ENCODE data around the gene TENM3. TPM values are rescaled to one million over a fixed set of nuclear protein-coding genes. Genes with fewer than 3 reads are reported as not detected.

The TENM3 gene
- total RNA-seq, 2 experiments from 2014 or later, result not detected

DNA sequence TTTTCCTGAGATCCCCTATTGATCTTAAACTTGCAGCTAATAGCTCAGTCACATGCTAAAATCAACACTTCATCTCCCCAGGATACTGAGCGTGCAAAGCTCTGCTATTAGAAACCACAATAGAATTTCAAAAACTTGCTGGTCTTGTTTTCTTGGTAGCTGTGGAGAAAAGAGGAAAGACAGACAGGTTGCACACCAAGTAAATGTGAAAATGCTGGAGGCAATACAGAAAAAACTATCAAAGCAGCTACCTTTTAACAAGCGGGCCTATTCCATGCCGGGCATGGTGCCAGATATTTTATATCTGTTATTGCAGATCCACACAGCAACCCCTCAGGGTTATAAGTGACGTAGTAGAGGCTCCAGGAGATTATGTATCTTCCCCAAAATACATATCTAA, 502.0 kb downstream of the TENM3 start:
- Histone ChIP-seq H3K36me3 (ENCODE audit: insufficient read depth, low read length) (no peaks in the 10 kb centered on the region), H2AFZ (ENCODE audit: low read length) (no peak overlapping the region), H3K4me1 (ENCODE audit: insufficient read depth, low read length, poor library complexity, severe bottlenecking) (no peaks in the 10 kb centered on the region), H3K4me2 (ENCODE audit: low read length) (no peak overlapping the region), H3K79me2 (ENCODE audit: insufficient read depth, low read depth, low read length) (no peaks in the 10 kb centered on the region), H3K27ac (ENCODE audit: low read depth, low read length, poor library complexity, severe bottlenecking) (no peak overlapping the region), H4K20me1 (ENCODE audit: insufficient read depth, low read length) (no peaks in the 10 kb centered on the region), H3K4me3 (ENCODE audit: low read depth, low read length, poor library complexity, severe bottlenecking) (no peak overlapping the region), H3K9me2 (ENCODE audit: insufficient read depth, low read length) (no peaks in the 10 kb centered on the region), H3K9me3 (ENCODE audit: low read length) (no peaks in the 10 kb centered on the region)
- CTCF ChIA-PET (ENCODE audit: unreplicated experiment), result no interaction called here
- BruUV-seq (replicated peaks), result no TSS peak
- no peak for DNase-seq (ENCODE audit: low spot score)
- POLR2A ChIA-PET, result interaction anchor here (1.3 kb wide), 1 partner anchor 10 kb away, joined by 7 read pairs; no protein-coding TSS in a partner anchor
- intact Hi-C loops (cut with micrococcal nuclease; ENCODE audit: unreplicated experiment), result no loop called here
- TF ChIP-seq EZH2phosphoT487 (IDR thresholded peaks at IDR 0.05; ENCODE audit: borderline replicate concordance, low read depth, low read length), result no peak
- TF ChIP-seq, protein P1, sequence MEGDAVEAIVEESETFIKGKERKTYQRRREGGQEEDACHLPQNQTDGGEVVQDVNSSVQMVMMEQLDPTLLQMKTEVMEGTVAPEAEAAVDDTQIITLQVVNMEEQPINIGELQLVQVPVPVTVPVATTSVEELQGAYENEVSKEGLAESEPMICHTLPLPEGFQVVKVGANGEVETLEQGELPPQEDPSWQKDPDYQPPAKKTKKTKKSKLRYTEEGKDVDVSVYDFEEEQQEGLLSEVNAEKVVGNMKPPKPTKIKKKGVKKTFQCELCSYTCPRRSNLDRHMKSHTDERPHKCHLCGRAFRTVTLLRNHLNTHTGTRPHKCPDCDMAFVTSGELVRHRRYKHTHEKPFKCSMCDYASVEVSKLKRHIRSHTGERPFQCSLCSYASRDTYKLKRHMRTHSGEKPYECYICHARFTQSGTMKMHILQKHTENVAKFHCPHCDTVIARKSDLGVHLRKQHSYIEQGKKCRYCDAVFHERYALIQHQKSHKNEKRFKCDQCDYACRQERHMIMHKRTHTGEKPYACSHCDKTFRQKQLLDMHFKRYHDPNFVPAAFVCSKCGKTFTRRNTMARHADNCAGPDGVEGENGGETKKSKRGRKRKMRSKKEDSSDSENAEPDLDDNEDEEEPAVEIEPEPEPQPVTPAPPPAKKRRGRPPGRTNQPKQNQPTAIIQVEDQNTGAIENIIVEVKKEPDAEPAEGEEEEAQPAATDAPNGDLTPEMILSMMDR (conservative IDR thresholded peaks at IDR 0.05; ENCODE audit: low read length), result no peak

- intact Hi-C loops (cut with micrococcal nuclease; ENCODE audit: unreplicated experiment), result no loop called here
- no TSS peak for BruUV-seq (replicated peaks)
Measured at GRCh38 chr4:182746876-182747275, 503.7 kb downstream of the TENM3 start.

GRCh38 chr4:182748283-182748682, 505.1 kb downstream of the TENM3 start:
- POLR2A ChIA-PET, result interaction anchor here (0.6 to 1.0 kb wide), 2 partner anchors 22 to 592 kb away, joined by 3 to 4 read pairs; no protein-coding TSS in a partner anchor
- CTCF ChIA-PET (ENCODE audit: unreplicated experiment), result no interaction called here
- BruUV-seq (replicated peaks), result no TSS peak

More at GRCh38 chr4:182746876-182747275, 503.7 kb downstream of the TENM3 start:
- Histone ChIP-seq H3K36me3 (ENCODE audit: insufficient read depth, low read length) (no peaks in the 10 kb centered on the region), H3K27ac (ENCODE audit: low read depth, low read length, poor library complexity, severe bottlenecking) (no peak overlapping the region), H3K4me1 (ENCODE audit: insufficient read depth, low read length, poor library complexity, severe bottlenecking) (no peaks in the 10 kb centered on the region), H3K9me2 (ENCODE audit: insufficient read depth, low read length) (no peaks in the 10 kb centered on the region), H3K4me3 (ENCODE audit: low read depth, low read length, poor library complexity, severe bottlenecking) (no peak overlapping the region), H3K79me2 (ENCODE audit: insufficient read depth, low read depth, low read length) (no peaks in the 10 kb centered on the region), H4K20me1 (ENCODE audit: insufficient read depth, low read length) (no peaks in the 10 kb centered on the region), H2AFZ (ENCODE audit: low read length) (no peak overlapping the region), H3K9me3 (ENCODE audit: low read length) (no peaks in the 10 kb centered on the region), H3K4me2 (ENCODE audit: low read length) (no peak overlapping the region)
- ChIA-PET CTCF (ENCODE audit: unreplicated experiment) (no interaction called here), POLR2A (no interaction called here)
- TF ChIP-seq, protein P1 (conservative IDR thresholded peaks at IDR 0.05; ENCODE audit: low read length), result no peak
- no peak for TF ChIP-seq EZH2phosphoT487 (IDR thresholded peaks at IDR 0.05; ENCODE audit: borderline replicate concordance, low read depth, low read length)
- DNase-seq (ENCODE audit: low spot score), result no peak

More at GRCh38 chr4:182748283-182748682, 505.1 kb downstream of the TENM3 start:
- Histone ChIP-seq H3K79me2 (ENCODE audit: insufficient read depth, low read depth, low read length) (no peaks in the 10 kb centered on the region), H3K4me2 (ENCODE audit: low read length) (no peak overlapping the region), H3K36me3 (ENCODE audit: insufficient read depth, low read length) (no peaks in the 10 kb centered on the region), H3K4me1 (ENCODE audit: insufficient read depth, low read length, poor library complexity, severe bottlenecking) (no peaks in the 10 kb centered on the region), H3K27ac (ENCODE audit: low read depth, low read length, poor library complexity, severe bottlenecking) (no peak overlapping the region), H3K9me2 (ENCODE audit: insufficient read depth, low read length) (no peaks in the 10 kb centered on the region), H4K20me1 (ENCODE audit: insufficient read depth, low read length) (no peaks in the 10 kb centered on the region), H3K9me3 (ENCODE audit: low read length) (no peaks in the 10 kb centered on the region), H3K4me3 (ENCODE audit: low read depth, low read length, poor library complexity, severe bottlenecking) (no peak overlapping the region), H2AFZ (ENCODE audit: low read length) (no peak overlapping the region)
- TF ChIP-seq EZH2phosphoT487 (IDR thresholded peaks at IDR 0.05; ENCODE audit: borderline replicate concordance, low read depth, low read length), result no peak
- TF ChIP-seq, protein P1 (conservative IDR thresholded peaks at IDR 0.05; ENCODE audit: low read length), result no peak
- intact Hi-C loops (cut with micrococcal nuclease; ENCODE audit: unreplicated experiment), result no loop called here
- DNase-seq (ENCODE audit: low spot score), result no peak

Data from OCI-LY7 (cell line).